GM20000 (cell line): ENCODE data around the gene TMEM200A.

Experiments used
- DNase-seq: peaks from one replicate; pipeline ENCODE4 v3.0.0; 2012; ENCODE audit warnings: low spot score
- CTCF ChIP-seq: IDR thresholded peaks from 2 replicates; pipeline ENCODE4 v1.5.1; 2012; ENCODE audit warnings: mild to moderate bottlenecking, control low read depth; ENCODE audit errors: extremely low read depth, missing control alignments

Gene TMEM200A

GRCh38 chr6:130407032-130407431, 41.2 kb downstream of the TMEM200A start:
- no peak for TF ChIP-seq CTCF
- DNase-seq: no peak

GRCh38 chr6:130409418-130410100, 43.7 kb downstream of the TMEM200A start:
- no peak for TF ChIP-seq CTCF
- no peak for DNase-seq

GRCh38 chr6:130411481-130411880, 45.7 kb downstream of the TMEM200A start:
- no peak for TF ChIP-seq CTCF

GRCh38 chr6:130412556-130413290, 46.9 kb downstream of the TMEM200A start:
- no peak for DNase-seq
- TF ChIP-seq CTCF: no peak

More at GRCh38 chr6:130411481-130411880, 45.7 kb downstream of the TMEM200A start:
- DNase-seq: no peak

GRCh38 chr6:130417951-130418350, 52.1 kb downstream of the TMEM200A start:
- TF ChIP-seq CTCF: no peak
- DNase-seq: no peak

- no peak for DNase-seq
- TF ChIP-seq CTCF: no peak
These were observed 55.1 kb downstream of the TMEM200A start for GRCh38 chr6:130420911-130421310.

GRCh38 chr6:130421585-130421984, 55.8 kb downstream of the TMEM200A start:
- no peak for DNase-seq
- TF ChIP-seq CTCF: no peak
